ELF-1 (cell line): Measurements from ENCODE around the gene GALR1.

Experiments used
- DNase-seq: peaks from one replicate; pipeline ENCODE4 v3.0.0-alpha.2; 2016; ENCODE audit warnings: low read depth, low spot score

GALR1 gene

DNA sequence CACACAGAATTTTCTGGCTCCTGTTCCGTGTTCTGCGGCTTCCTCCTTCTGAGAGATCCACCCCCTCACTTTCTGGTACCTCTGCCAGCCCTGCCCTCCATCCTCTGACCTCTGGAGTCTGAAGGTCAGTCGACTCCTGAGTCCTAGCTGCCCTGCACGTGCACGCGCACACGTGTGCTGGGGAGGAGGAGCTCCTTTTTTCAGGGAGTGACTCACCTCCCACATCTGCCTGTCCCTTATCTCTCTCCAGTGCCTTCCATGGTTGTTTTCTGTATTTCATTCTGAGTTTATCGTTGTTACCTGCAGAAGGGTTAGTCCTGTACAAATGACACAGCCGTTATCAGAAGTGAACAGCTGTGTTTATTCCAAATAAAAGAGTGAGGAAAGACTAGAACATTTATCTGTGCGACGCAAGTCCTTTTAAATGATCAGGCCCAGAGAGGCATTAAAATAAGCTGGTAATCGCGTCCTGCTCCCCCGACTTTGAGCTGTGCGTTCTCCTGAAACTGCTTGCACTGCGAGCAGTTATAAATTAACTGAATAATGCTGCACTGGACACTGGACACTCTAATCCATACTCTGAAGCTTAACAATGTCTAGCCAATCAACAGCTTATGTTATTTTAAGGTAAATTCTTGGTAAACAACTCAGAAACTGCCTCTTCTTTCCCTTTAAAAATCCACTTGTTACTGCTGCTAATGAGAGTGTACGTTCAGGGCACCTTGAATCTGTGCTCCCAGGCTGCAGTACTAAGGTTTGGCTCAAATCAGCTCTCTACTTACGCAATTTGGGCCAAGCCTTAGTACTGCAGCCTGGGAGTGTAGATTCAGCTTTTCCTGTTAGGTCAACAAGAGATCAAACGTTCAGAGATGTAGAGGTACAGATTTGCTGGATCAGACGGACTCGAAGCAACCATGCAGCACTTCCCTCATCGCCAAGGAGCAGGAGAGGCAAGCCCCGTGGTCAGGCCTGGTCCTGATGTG, 72.5 kb downstream of the GALR1 start:
- DNase-seq = no peak

DNA sequence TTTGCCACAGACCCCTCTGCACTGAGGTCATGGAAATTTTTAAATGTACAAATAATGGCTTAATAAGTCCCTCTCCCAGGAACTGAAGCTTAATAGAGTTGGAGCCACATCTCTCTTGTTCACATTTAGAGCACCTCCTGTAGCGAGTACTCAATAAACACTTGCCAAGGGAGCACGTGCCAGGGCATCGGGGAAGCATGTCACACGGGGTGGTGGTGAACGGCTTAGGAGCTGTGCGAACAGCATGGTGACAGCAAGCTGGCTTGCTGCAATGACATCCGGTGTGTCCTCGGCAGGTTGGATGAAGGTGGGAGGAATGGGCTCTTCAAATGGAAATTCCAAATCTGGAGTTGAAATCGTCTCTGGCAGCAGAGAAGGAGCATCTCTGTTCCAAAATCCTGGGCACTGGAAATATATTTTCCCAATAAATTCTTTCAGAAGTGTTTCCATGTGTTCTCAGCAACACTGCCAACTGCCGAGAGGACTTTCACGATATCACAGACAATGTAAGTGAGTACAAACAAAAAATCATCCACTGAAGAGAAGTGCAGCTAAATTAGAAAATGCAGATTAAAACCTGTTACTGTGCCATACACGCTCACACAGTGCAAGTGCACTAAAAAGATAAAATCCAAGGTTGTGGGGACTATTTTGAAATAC, 74.1 kb downstream of the GALR1 start:
- DNase-seq = no peak
